Kidney (tissue), 14 donors: Measurements from ENCODE around the gene KIF25. TPM values are rescaled to one million over a fixed set of nuclear protein-coding genes. Genes with fewer than 3 reads are reported as not detected.

Experiments used
- DNase-seq, 5 donors: peaks; one replicate each; pipeline ENCODE4 v3.0.0-alpha.2; 2013 to 2020
- FAIRE-seq: peaks from 2 replicates; lab custom pipeline; 2012; peaks lifted over from hg19 to GRCh38; lab: Jason Lieb, UNC
- H3K27ac ChIP-seq, 2 donors: one replicate each; pipeline ENCODE4 v1.7.0; 2013; ENCODE audit warnings: low read depth in 2 of 2, low read length in 2 of 2, inconsistent platforms in 1 of 2
- H3K27me3 ChIP-seq: one replicate; pipeline ENCODE4 v1.7.1; 2013; ENCODE audit warnings: low read length, inconsistent platforms; ENCODE audit not compliant: control insufficient read depth, insufficient read depth
- H3K36me3 ChIP-seq, 3 donors: one replicate each; pipeline versions ENCODE4 v1.7.0 to v1.7.1; 2013; ENCODE audit warnings: low read length in 3 of 3, control low read depth in 1 of 3, inconsistent platforms in 1 of 3; ENCODE audit not compliant: insufficient read depth in 3 of 3, control insufficient read depth in 2 of 3
- H3K4me1 ChIP-seq, 3 donors: one replicate each; pipeline versions ENCODE4 v1.7.0 to v1.7.1; 2013; ENCODE audit warnings: low read length in 3 of 3, inconsistent platforms in 1 of 3, low read depth in 1 of 3; ENCODE audit not compliant: control insufficient read depth in 2 of 3, insufficient read depth in 2 of 3
- H3K4me3 ChIP-seq, 3 donors: one replicate each; pipeline versions ENCODE4 v1.7.0 to v1.8.1; 2013; ENCODE audit warnings: low read length in 3 of 3, control low read depth in 1 of 3, inconsistent platforms in 1 of 3
- H3K9ac ChIP-seq, 3 donors: one replicate each; pipeline versions ENCODE4 v1.7.0 to v1.7.1; 2013; ENCODE audit warnings: low read length in 3 of 3, control low read depth in 1 of 3, inconsistent platforms in 1 of 3
- H3K9me3 ChIP-seq, 3 donors: one replicate each; pipeline versions ENCODE4 v1.7.0 to v1.7.1; 2013; ENCODE audit warnings: low read length in 3 of 3, control low read depth in 1 of 3, inconsistent platforms in 1 of 3; ENCODE audit not compliant: control insufficient read depth in 2 of 3, insufficient read depth in 1 of 3
- intact Hi-C: fragments of 100-400 bp; cut with DNase I; formaldehyde crosslinking; loops from one replicate; pipeline ENCODE4 v1.11.1; 2022
- polyA plus RNA-seq: library from polyadenylated mRNA; stranded (reverse); fragments of 350-450 nt; fragmentation: Illumina TruSeq; extraction: RNeasy Lipid Tissue Mini Kit (QIAGEN cat#74804); gene quantifications from one replicate; pipeline ENCODE4 v1.2.3, GENCODE V29; 2014; ENCODE audit warnings: low read depth, low replicate concordance; ENCODE audit not compliant: insufficient read depth
- total RNA-seq: library from RNA; stranded (reverse); fragmentation: NEBNext Ultra II Directional; extraction: Animal tissue kit (Norgen Biotek cat#: 25700); gene quantifications from one replicate; pipeline ENCODE4 v1.2.1, GENCODE V29; 2021
- TF ChIP-seq, protein P1 (sequence below): IDR thresholded peaks from 3 replicates; pipeline ENCODE4 v1.5.1; 2012; ENCODE audit warnings: mild to moderate bottlenecking, moderate library complexity, borderline replicate concordance; ENCODE audit not compliant: insufficient read depth; ENCODE audit errors: extremely low read depth
- donor health status: control.
- donor health status: control.
- donor health status: control.
- donor health status: control.
- donor health status: control.
- donor health status: DM: yes; HTN: yes; CAD: no.
- donor health status: Normal renal cell carcinoma (clear cell type).

KIF25 gene
- total and polyA plus RNA-seq, 2 donors from 2014 or later: not detected

DNA sequence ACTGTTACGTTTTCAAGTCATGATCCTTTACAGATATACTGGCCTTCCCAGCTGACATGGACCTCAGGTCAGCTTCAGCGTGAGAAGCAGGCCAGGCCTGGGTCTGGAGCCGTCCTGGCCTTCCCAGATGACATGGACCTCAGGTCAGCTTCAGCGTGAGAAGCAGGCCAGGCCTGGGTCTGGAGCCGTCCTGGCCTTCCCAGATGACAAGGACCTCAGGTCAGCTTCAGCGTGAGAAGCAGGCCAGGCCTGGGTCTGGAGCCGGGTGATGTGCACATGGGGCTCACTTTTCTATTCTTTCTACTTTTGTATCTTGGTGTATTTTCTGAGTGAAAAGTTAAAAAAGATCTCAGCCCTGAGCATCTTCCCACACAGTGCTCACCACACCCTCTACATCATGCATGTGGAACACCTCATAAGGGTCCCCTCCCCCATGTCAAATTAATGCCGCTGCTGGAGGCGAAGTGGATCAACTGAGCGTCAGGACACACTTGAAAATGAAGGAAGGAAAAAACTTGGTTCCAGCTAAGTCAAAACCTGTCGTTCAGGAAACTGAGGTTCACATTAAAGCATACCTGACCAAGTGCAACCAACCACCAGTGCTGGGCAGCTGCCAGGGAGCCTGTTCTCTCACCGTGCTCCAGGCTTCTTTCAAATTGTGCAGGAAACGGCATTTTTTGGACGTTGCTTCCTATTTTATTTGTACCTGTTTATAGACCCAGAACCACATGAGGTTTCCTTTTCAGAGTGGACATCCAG is 32.2 kb downstream of the KIF25 start:
- Histone ChIP-seq H3K36me3 (no peaks in the 10 kb centered on the region), H3K4me1 (peaks cover 0 to 7% (median 4%) of the 10 kb centered on the region in 3 donors), H3K9ac (no peak overlapping the region), H3K27me3 (no peaks in the 10 kb centered on the region), H3K9me3 (no peaks in the 10 kb centered on the region), H3K27ac (no peak overlapping the region), H3K4me3 (no peak overlapping the region)
- TF ChIP-seq, protein P1, sequence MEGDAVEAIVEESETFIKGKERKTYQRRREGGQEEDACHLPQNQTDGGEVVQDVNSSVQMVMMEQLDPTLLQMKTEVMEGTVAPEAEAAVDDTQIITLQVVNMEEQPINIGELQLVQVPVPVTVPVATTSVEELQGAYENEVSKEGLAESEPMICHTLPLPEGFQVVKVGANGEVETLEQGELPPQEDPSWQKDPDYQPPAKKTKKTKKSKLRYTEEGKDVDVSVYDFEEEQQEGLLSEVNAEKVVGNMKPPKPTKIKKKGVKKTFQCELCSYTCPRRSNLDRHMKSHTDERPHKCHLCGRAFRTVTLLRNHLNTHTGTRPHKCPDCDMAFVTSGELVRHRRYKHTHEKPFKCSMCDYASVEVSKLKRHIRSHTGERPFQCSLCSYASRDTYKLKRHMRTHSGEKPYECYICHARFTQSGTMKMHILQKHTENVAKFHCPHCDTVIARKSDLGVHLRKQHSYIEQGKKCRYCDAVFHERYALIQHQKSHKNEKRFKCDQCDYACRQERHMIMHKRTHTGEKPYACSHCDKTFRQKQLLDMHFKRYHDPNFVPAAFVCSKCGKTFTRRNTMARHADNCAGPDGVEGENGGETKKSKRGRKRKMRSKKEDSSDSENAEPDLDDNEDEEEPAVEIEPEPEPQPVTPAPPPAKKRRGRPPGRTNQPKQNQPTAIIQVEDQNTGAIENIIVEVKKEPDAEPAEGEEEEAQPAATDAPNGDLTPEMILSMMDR: no peak
- DNase-seq: peak in 2 of 5 donors; percentile 32 to 81
- intact Hi-C loops: no loop called here
- no peak for FAIRE-seq

DNA sequence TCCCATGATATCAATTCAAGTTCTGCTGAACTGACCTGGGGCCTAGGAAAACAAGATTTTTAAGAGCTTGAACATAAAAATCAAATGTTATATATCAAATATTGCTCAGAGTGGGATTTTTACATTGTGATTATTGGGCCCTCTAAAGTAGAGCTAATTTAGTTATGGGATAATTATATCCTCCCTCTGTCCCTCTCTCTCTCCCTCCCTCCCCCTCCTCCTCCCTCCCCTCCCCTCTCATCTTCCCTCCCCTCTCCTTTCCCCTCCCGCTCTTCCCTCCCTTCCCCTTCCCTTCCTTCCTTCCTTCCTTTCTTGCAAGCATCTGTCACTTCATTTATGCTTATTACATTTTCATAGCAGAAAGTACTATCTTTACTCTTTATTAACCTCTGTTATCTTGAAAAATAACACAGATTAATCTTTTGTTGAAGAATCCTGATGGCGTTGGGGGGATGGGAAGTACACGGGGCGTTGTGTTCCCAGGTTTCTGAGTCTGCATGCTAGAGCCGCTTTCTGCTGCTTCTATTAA is 32.8 kb downstream of the KIF25 start:
- H3K27me3 ChIP-seq: no peaks in the 10 kb centered on the region
- intact Hi-C loops: no loop called here
- FAIRE-seq: no peak
- H3K4me3 ChIP-seq: no peak overlapping the region
- TF ChIP-seq, protein P1: no peak
- H3K9me3 ChIP-seq: no peaks in the 10 kb centered on the region
- H3K36me3 ChIP-seq: no peaks in the 10 kb centered on the region
- H3K4me1 ChIP-seq: peaks cover 0 to 7% (median 4%) of the 10 kb centered on the region in 3 donors
- no peak for DNase-seq
- no peak overlapping the region for H3K9ac ChIP-seq
- H3K27ac ChIP-seq: no peak overlapping the region

DNA sequence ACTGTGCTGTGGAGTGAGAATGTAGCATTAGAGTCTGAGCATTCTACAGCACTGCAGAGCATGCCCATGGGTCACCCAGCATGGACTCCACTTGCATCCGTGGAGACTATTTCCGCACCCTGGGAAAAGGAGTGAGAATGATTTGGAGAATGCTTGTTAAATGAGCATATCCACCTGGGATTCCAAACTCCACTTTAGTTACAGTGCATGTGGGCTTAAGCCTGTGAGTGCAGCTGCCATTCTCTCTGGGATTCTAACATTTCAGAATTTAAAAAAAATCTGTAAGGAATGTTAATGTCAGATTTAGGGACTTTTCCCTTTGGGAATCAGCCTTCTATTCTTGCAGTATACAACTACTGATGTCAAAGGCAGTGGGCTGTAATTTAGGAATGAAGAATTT is 33.4 kb downstream of the KIF25 start:
- TF ChIP-seq, protein P1: no peak
- Histone ChIP-seq H3K9ac (no peak overlapping the region), H3K4me3 (no peak overlapping the region), H3K36me3 (no peaks in the 10 kb centered on the region), H3K9me3 (no peaks in the 10 kb centered on the region), H3K27me3 (no peaks in the 10 kb centered on the region), H3K27ac (no peak overlapping the region), H3K4me1 (peaks cover 0 to 13% (median 8%) of the 10 kb centered on the region in 3 donors)
- FAIRE-seq: no peak
- intact Hi-C loops: no loop called here
- no peak for DNase-seq
